Stimulated activated CD4-positive, alpha-beta T cell treated with anti-CD3 and anti-CD28 coated beads, Interleukin-15, amount 100 ng/mL, for 1 hour (primary cell): ENCODE measurements around the gene THAP5.

ENCODE experiments used
- DNase-seq, 2 donors: peaks; one replicate each; pipeline ENCODE4 v3.0.0-alpha.2; 2020; ENCODE audit warnings: low read depth in 1 of 2, low spot score in 1 of 2

The THAP5 gene

GRCh38 chr7:108569381-108570145 lies at the start of gene THAP5, which contains the start of gene DNAJB9:
TSS of gene THAP5 (minus strand) at chr7:108569706. CDS start at chr7:108569569, 137 bp downstream.
TSS of gene DNAJB9 (plus strand) at chr7:108569874. CDS start at chr7:108571727, 1,853 bp downstream.
- peak; percentile 95 to 97 for DNase-seq

GRCh38 chr7:108618056-108618455 lies 48.5 kb upstream of the THAP5 start:
- DNase-seq: no peak

- DNase-seq: no peak
These were observed 45.4 kb upstream of the THAP5 start for GRCh38 chr7:108614896-108615295.

- no peak for DNase-seq
These were observed 44.5 kb upstream of the THAP5 start for GRCh38 chr7:108613949-108614381.

- DNase-seq: no peak
These were observed 43.8 kb upstream of the THAP5 start for GRCh38 chr7:108613147-108613948.

- DNase-seq: no peak
These were observed 41.8 kb upstream of the THAP5 start for GRCh38 chr7:108611268-108611667.

- no peak for DNase-seq
These were observed 40.1 kb upstream of the THAP5 start for GRCh38 chr7:108609643-108610042.

GRCh38 chr7:108605559-108606201 lies 36.2 kb upstream of the THAP5 start:
- DNase-seq: no peak

GRCh38 chr7:108604307-108605077 lies 35.0 kb upstream of the THAP5 start:
- DNase-seq: no peak

- no peak for DNase-seq
These were observed 34.3 kb upstream of the THAP5 start for GRCh38 chr7:108603656-108604306.

GRCh38 chr7:108600399-108600798 lies 30.9 kb upstream of the THAP5 start:
- DNase-seq: no peak

GRCh38 chr7:108598914-108599580 lies 29.5 kb upstream of the THAP5 start:
- no peak for DNase-seq

- no peak for DNase-seq
These were observed 28.6 kb upstream of the THAP5 start for GRCh38 chr7:108598153-108598552.

- DNase-seq: no peak
These were observed 27.1 kb upstream of the THAP5 start for GRCh38 chr7:108596560-108596959.

- no peak for DNase-seq
These were observed 23.2 kb upstream of the THAP5 start for GRCh38 chr7:108592646-108593201.

GRCh38 chr7:108590606-108591005 lies 21.1 kb upstream of the THAP5 start:
- no peak for DNase-seq

GRCh38 chr7:108589874-108590273 lies 20.4 kb upstream of the THAP5 start:
- DNase-seq: no peak

- DNase-seq: no peak
These were observed 19.7 kb upstream of the THAP5 start for GRCh38 chr7:108589199-108589598.

GRCh38 chr7:108586274-108586710 lies 16.8 kb upstream of the THAP5 start:
- no peak for DNase-seq
